Central memory CD8-positive, alpha-beta T cell (primary cell): Measurements from ENCODE around the gene OGT.
"Not testable (repeated sequence)": the region's sequence is repeated elsewhere in the genome, so short reads cannot be mapped to it uniquely, and the experiment has no call there.

ENCODE experiments used
- ATAC-seq: fragments of 150-1000 bp; cut with Tn5 transposase; replicated peaks from 2 replicates; pipeline ENCODE4 v1.10.0; 2022; ENCODE audit warnings: mild to moderate bottlenecking, moderate FRiP score, moderate number of reproducible peaks; ENCODE audit not compliant: poor library complexity, severe bottlenecking; ENCODE audit errors: extremely low read depth
- DNase-seq, 2 donors: peaks; one replicate each; pipeline ENCODE4 v3.0.0; 2021; ENCODE audit warnings: low spot score in 2 of 2
- H3K27ac Mint-ChIP-seq: one replicate; pipeline ENCODE4 v1.8.0; 2022; ENCODE audit warnings: low read depth, mild to moderate bottlenecking, moderate library complexity, mixed read lengths
- H3K27me3 Mint-ChIP-seq: one replicate; pipeline ENCODE4 v1.8.0; 2022; ENCODE audit warnings: mixed read lengths
- H3K36me3 Mint-ChIP-seq: one replicate; pipeline ENCODE4 v1.8.0; 2022; ENCODE audit warnings: mild to moderate bottlenecking, moderate library complexity, mixed read lengths; ENCODE audit not compliant: insufficient read depth
- H3K4me1 Mint-ChIP-seq: one replicate; pipeline ENCODE4 v1.8.0; 2022; ENCODE audit warnings: mixed read lengths
- H3K4me3 Mint-ChIP-seq: one replicate; pipeline ENCODE4 v1.8.0; 2022; ENCODE audit warnings: mild to moderate bottlenecking, moderate library complexity, mixed read lengths
- H3K9me3 Mint-ChIP-seq: one replicate; pipeline ENCODE4 v1.8.0; 2022; ENCODE audit warnings: mixed read lengths

The OGT gene

GRCh38 chrX:71573590-71573989, 40.7 kb downstream of the OGT start:
- Mint-ChIP-seq H3K27me3 (no peaks in the 10 kb centered on the region), H3K36me3 (peaks cover 70% of the 10 kb centered on the region), H3K27ac (no peak overlapping the region), H3K9me3 (no peaks in the 10 kb centered on the region), H3K4me1 (no peaks in the 10 kb centered on the region), H3K4me3 (no peak overlapping the region)
- no peak for DNase-seq
- ATAC-seq: no peak

- Mint-ChIP-seq H3K27me3 (no peaks in the 10 kb centered on the region), H3K4me1 (no peaks in the 10 kb centered on the region), H3K27ac (no peak overlapping the region), H3K4me3 (no peak overlapping the region), H3K9me3 (no peaks in the 10 kb centered on the region), H3K36me3 (peaks cover 50% of the 10 kb centered on the region)
- ATAC-seq (no peak), DNase-seq (no peak)
Observed at GRCh38 chrX:71577682-71578081, 44.8 kb downstream of the OGT start.

- peaks cover 47% of the 10 kb centered on the region for H3K36me3 Mint-ChIP-seq
- no peaks in the 10 kb centered on the region for H3K9me3 Mint-ChIP-seq
- H3K4me1 Mint-ChIP-seq: no peaks in the 10 kb centered on the region
- H3K27me3 Mint-ChIP-seq: no peaks in the 10 kb centered on the region
- DNase-seq: peak in 1 of 2 donors; percentile 9
- no peak for ATAC-seq
- H3K27ac Mint-ChIP-seq: peak within 1 kb of the TSS; percentile 76
- no peak within 1 kb of the TSS for H3K4me3 Mint-ChIP-seq
Observed at GRCh38 chrX:71578253-71579135, 45.6 kb downstream of the OGT start, which contains the start of gene GCNA. Gene GCNA, plus strand, starts transcription at chrX:71578437. Its CDS starts 2,385 bp downstream, at chrX:71580822.

GRCh38 chrX:71579136-71579989, 46.5 kb downstream of the OGT start:
- ATAC-seq: no peak
- Mint-ChIP-seq H3K36me3 (peaks cover 39% of the 10 kb centered on the region), H3K27ac (peak overlapping the region; percentile 76), H3K9me3 (no peaks in the 10 kb centered on the region), H3K4me1 (no peaks in the 10 kb centered on the region), H3K27me3 (no peaks in the 10 kb centered on the region), H3K4me3 (no peak overlapping the region)
- DNase-seq: no peak

- no peaks in the 10 kb centered on the region for H3K9me3 Mint-ChIP-seq
- no peak overlapping the region for H3K4me3 Mint-ChIP-seq
- H3K27me3 Mint-ChIP-seq: no peaks in the 10 kb centered on the region
- DNase-seq (no peak), ATAC-seq (no peak)
- peak overlapping the region; percentile 76 for H3K27ac Mint-ChIP-seq
- peaks cover 34% of the 10 kb centered on the region for H3K36me3 Mint-ChIP-seq
- H3K4me1 Mint-ChIP-seq: no peaks in the 10 kb centered on the region
Observed at GRCh38 chrX:71579990-71580380, 47.1 kb downstream of the OGT start.

- no peaks in the 10 kb centered on the region for H3K9me3 Mint-ChIP-seq
- no peak overlapping the region for H3K27ac Mint-ChIP-seq
- DNase-seq (no peak), ATAC-seq (no peak)
- no peaks in the 10 kb centered on the region for H3K27me3 Mint-ChIP-seq
- H3K36me3 Mint-ChIP-seq: peaks cover 28% of the 10 kb centered on the region
- no peaks in the 10 kb centered on the region for H3K4me1 Mint-ChIP-seq
- H3K4me3 Mint-ChIP-seq: no peak overlapping the region
Observed at GRCh38 chrX:71581210-71581609, 48.3 kb downstream of the OGT start.

- Mint-ChIP-seq H3K4me1 (no peaks in the 10 kb centered on the region), H3K4me3 (no peak overlapping the region), H3K27me3 (no peaks in the 10 kb centered on the region), H3K27ac (no peak overlapping the region), H3K9me3 (no peaks in the 10 kb centered on the region), H3K36me3 (peaks cover 7% of the 10 kb centered on the region)
- DNase-seq (no peak), ATAC-seq (no peak)
Observed at GRCh38 chrX:71586929-71587328, 54.0 kb downstream of the OGT start.

- Mint-ChIP-seq H3K4me1 (peaks cover 11% of the 10 kb centered on the region), H3K36me3 (peaks cover 15% of the 10 kb centered on the region)
- not testable (repeated sequence) for H3K27me3 Mint-ChIP-seq, DNase-seq, H3K27ac Mint-ChIP-seq, H3K9me3 Mint-ChIP-seq, ATAC-seq, H3K4me3 Mint-ChIP-seq
Observed at GRCh38 chrX:71593210-71593609, 60.3 kb downstream of the OGT start.

GRCh38 chrX:71599965-71600364, 67.1 kb downstream of the OGT start:
- peaks cover 11% of the 10 kb centered on the region for H3K4me1 Mint-ChIP-seq
- no peak for ATAC-seq
- H3K27me3 Mint-ChIP-seq: no peaks in the 10 kb centered on the region
- no peak overlapping the region for H3K27ac Mint-ChIP-seq
- no peaks in the 10 kb centered on the region for H3K9me3 Mint-ChIP-seq
- no peak overlapping the region for H3K4me3 Mint-ChIP-seq
- DNase-seq: no peak
- H3K36me3 Mint-ChIP-seq: peaks cover 41% of the 10 kb centered on the region

GRCh38 chrX:71603618-71604017, 70.7 kb downstream of the OGT start:
- ATAC-seq: no peak
- no peaks in the 10 kb centered on the region for H3K27me3 Mint-ChIP-seq
- peak overlapping the region; percentile 72 for H3K27ac Mint-ChIP-seq
- H3K36me3 Mint-ChIP-seq: peaks cover 34% of the 10 kb centered on the region
- no peaks in the 10 kb centered on the region for H3K9me3 Mint-ChIP-seq
- no peak overlapping the region for H3K4me3 Mint-ChIP-seq
- DNase-seq: no peak
- peaks cover 26% of the 10 kb centered on the region for H3K4me1 Mint-ChIP-seq

- peaks cover 31% of the 10 kb centered on the region for H3K4me1 Mint-ChIP-seq
- DNase-seq (no peak), ATAC-seq (no peak)
- no peaks in the 10 kb centered on the region for H3K9me3 Mint-ChIP-seq
- no peaks in the 10 kb centered on the region for H3K27me3 Mint-ChIP-seq
- H3K4me3 Mint-ChIP-seq: no peak overlapping the region
- H3K36me3 Mint-ChIP-seq: peaks cover 37% of the 10 kb centered on the region
- H3K27ac Mint-ChIP-seq: peak overlapping the region; percentile 72
Observed at GRCh38 chrX:71604141-71604540, 71.2 kb downstream of the OGT start.

- Mint-ChIP-seq H3K4me3 (no peak overlapping the region), H3K27ac (peak overlapping the region; percentile 93), H3K36me3 (peaks cover 40% of the 10 kb centered on the region), H3K27me3 (no peaks in the 10 kb centered on the region), H3K4me1 (peaks cover 36% of the 10 kb centered on the region), H3K9me3 (no peaks in the 10 kb centered on the region)
- no peak for ATAC-seq
- DNase-seq: no peak
Observed at GRCh38 chrX:71604796-71605568, 72.1 kb downstream of the OGT start.
